ENCODE measurements around the gene KDM2B.

KDM2B gene

GRCh38 chr12:121538699-121539061, 42.1 kb downstream of the KDM2B start:
- H3K27me3 ChIP-seq (replicated peaks; ENCODE audit: control insufficient read depth, insufficient read depth, low read length), result no peaks in the 10 kb centered on the region
- no peaks in the 10 kb centered on the region; the same call in 1 of the 2 replicates for H3K36me3 ChIP-seq (ENCODE audit: control insufficient read depth, insufficient read depth, low read length)
- DNase-seq (ENCODE audit: extremely low read depth, insufficient read length), result peak; percentile 44
- TF ChIP-seq CTCF (IDR thresholded peaks at IDR 0.05; ENCODE audit: insufficient read depth, low read length, poor library complexity, severe bottlenecking), result no peak
- peak overlapping the region; percentile 62 for H3K4me3 ChIP-seq (replicated peaks; ENCODE audit: low read depth, low read length)

- TF ChIP-seq CTCF (IDR thresholded peaks at IDR 0.05; ENCODE audit: insufficient read depth, low read length, poor library complexity, severe bottlenecking), result no peak
- no peaks in the 10 kb centered on the region; the same call in 1 of the 2 replicates for H3K36me3 ChIP-seq (ENCODE audit: control insufficient read depth, insufficient read depth, low read length)
These were observed 42.8 kb downstream of the KDM2B start for GRCh38 chr12:121537814-121538698.

GRCh38 chr12:121536899-121537813, 43.7 kb downstream of the KDM2B start:
- TF ChIP-seq CTCF (IDR thresholded peaks at IDR 0.05; ENCODE audit: insufficient read depth, low read length, poor library complexity, severe bottlenecking), result no peak
- DNase-seq (ENCODE audit: extremely low read depth, insufficient read length), result peak; percentile 93
- Histone ChIP-seq H3K27me3 (replicated peaks; ENCODE audit: control insufficient read depth, insufficient read depth, low read length) (no peaks in the 10 kb centered on the region), H3K4me3 (replicated peaks; ENCODE audit: low read depth, low read length) (peak overlapping the region; percentile 62), H3K36me3 (ENCODE audit: control insufficient read depth, insufficient read depth, low read length) (peaks cover 1% of the 10 kb centered on the region)

More at GRCh38 chr12:121537814-121538698, 42.8 kb downstream of the KDM2B start:
- DNase-seq (ENCODE audit: extremely low read depth, insufficient read length), result peak; percentile 42
- Histone ChIP-seq H3K27me3 (replicated peaks; ENCODE audit: control insufficient read depth, insufficient read depth, low read length) (no peaks in the 10 kb centered on the region), H3K4me3 (replicated peaks; ENCODE audit: low read depth, low read length) (peak overlapping the region; percentile 62)

- H3K4me3 ChIP-seq (replicated peaks; ENCODE audit: low read depth, low read length), result peak overlapping the region; percentile 62
- DNase-seq (ENCODE audit: extremely low read depth, insufficient read length), result peak; percentile 91
- TF ChIP-seq CTCF (IDR thresholded peaks at IDR 0.05; ENCODE audit: insufficient read depth, low read length, poor library complexity, severe bottlenecking), result no peak
- no peaks in the 10 kb centered on the region for H3K27me3 ChIP-seq (replicated peaks; ENCODE audit: control insufficient read depth, insufficient read depth, low read length)
- peaks cover 3% of the 10 kb centered on the region for H3K36me3 ChIP-seq (ENCODE audit: control insufficient read depth, insufficient read depth, low read length)
These were observed 44.5 kb downstream of the KDM2B start for GRCh38 chr12:121536054-121536898.

Data from GM06990 (cell line).